ENCODE results near the gene UCN.

Gene UCN

GRCh38 chr2:27351802-27352598 lies 43.8 kb upstream of the UCN start:
- no peak overlapping the region for H2AFZ ChIP-seq (ENCODE audit: low read length)
- no peak overlapping the region for H3K9ac ChIP-seq (ENCODE audit: low read length)
- H3K27ac ChIP-seq (ENCODE audit: low read length) = no peak overlapping the region; the same call in 1 of the 2 replicates
- H3K36me3 ChIP-seq (replicated peaks; ENCODE audit: insufficient read depth, low read length) = no peaks in the 10 kb centered on the region
- H3K4me1 ChIP-seq (ENCODE audit: low read length) = peaks cover 18% of the 10 kb centered on the region
- no peaks in the 10 kb centered on the region for H3K9me3 ChIP-seq (replicated peaks; ENCODE audit: insufficient read depth, low read length)
- TF ChIP-seq CTCF (IDR thresholded peaks at IDR 0.05; ENCODE audit: low read length) (no peak), EZH2 (optimal IDR thresholded peaks at IDR 0.05; ENCODE audit: low read depth, low read length) (no peak), EZH2phosphoT487 (IDR thresholded peaks at IDR 0.05; ENCODE audit: low read length) (no peak)
- no peak overlapping the region for H3K4me2 ChIP-seq (ENCODE audit: low read depth, low read length)
- no peaks in the 10 kb centered on the region for H3K27me3 ChIP-seq (replicated peaks; ENCODE audit: insufficient read depth, low read length)
- H4K20me1 ChIP-seq (ENCODE audit: insufficient read depth, low read length) = no peaks in the 10 kb centered on the region
- DNase-seq = no peak
- no peaks in the 10 kb centered on the region for H3K9me2 ChIP-seq (replicated peaks; ENCODE audit: insufficient read depth, low read length)
- no peak overlapping the region for H3K4me3 ChIP-seq (ENCODE audit: low read length)
- H3F3A ChIP-seq (ENCODE audit: insufficient read depth, low read length) = peaks cover 21% of the 10 kb centered on the region
- peaks cover 93% of the 10 kb centered on the region for H3K79me2 ChIP-seq (ENCODE audit: low read length)

- peak overlapping the region; percentile 39 for H3K4me2 ChIP-seq (ENCODE audit: low read depth, low read length)
- H2AFZ ChIP-seq (ENCODE audit: low read length) = no peak overlapping the region
- TF ChIP-seq EZH2phosphoT487 (IDR thresholded peaks at IDR 0.05; ENCODE audit: low read length) (no peak), EZH2 (optimal IDR thresholded peaks at IDR 0.05; ENCODE audit: low read depth, low read length) (no peak), CTCF (IDR thresholded peaks at IDR 0.05; ENCODE audit: low read length) (no peak)
- H3K36me3 ChIP-seq (replicated peaks; ENCODE audit: insufficient read depth, low read length) = no peaks in the 10 kb centered on the region
- no peaks in the 10 kb centered on the region for H4K20me1 ChIP-seq (ENCODE audit: insufficient read depth, low read length)
- H3K9me2 ChIP-seq (replicated peaks; ENCODE audit: insufficient read depth, low read length) = no peaks in the 10 kb centered on the region
- H3K9ac ChIP-seq (ENCODE audit: low read length) = no peak overlapping the region
- peak overlapping the region; percentile 69; the same call in 1 of the 2 replicates for H3K27ac ChIP-seq (ENCODE audit: low read length)
- peak; percentile 81 for DNase-seq
- H3K4me3 ChIP-seq (ENCODE audit: low read length) = no peak overlapping the region
- H3K9me3 ChIP-seq (replicated peaks; ENCODE audit: insufficient read depth, low read length) = no peaks in the 10 kb centered on the region
- peaks cover 94% of the 10 kb centered on the region for H3K79me2 ChIP-seq (ENCODE audit: low read length)
- H3K4me1 ChIP-seq (ENCODE audit: low read length) = peaks cover 18% of the 10 kb centered on the region
- H3K27me3 ChIP-seq (replicated peaks; ENCODE audit: insufficient read depth, low read length) = no peaks in the 10 kb centered on the region
- peaks cover 9% of the 10 kb centered on the region; the same call in 1 of the 2 replicates for H3F3A ChIP-seq (ENCODE audit: insufficient read depth, low read length)
Measured at GRCh38 chr2:27350106-27350693, 42.0 kb upstream of the UCN start.

- Histone ChIP-seq H3K79me2 (ENCODE audit: low read length) (peaks cover 94% of the 10 kb centered on the region), H3K27ac (ENCODE audit: low read length) (no peak overlapping the region)
- DNase-seq = no peak
Measured at GRCh38 chr2:27347641-27348040, 39.4 kb upstream of the UCN start.

More at GRCh38 chr2:27347641-27348040, 39.4 kb upstream of the UCN start:
- no peak overlapping the region for H2AFZ ChIP-seq (ENCODE audit: low read length)
- H3K27me3 ChIP-seq (replicated peaks; ENCODE audit: insufficient read depth, low read length) = no peaks in the 10 kb centered on the region
- H3K9ac ChIP-seq (ENCODE audit: low read length) = no peak overlapping the region
- H3K9me2 ChIP-seq (replicated peaks; ENCODE audit: insufficient read depth, low read length) = no peaks in the 10 kb centered on the region
- H4K20me1 ChIP-seq (ENCODE audit: insufficient read depth, low read length) = no peaks in the 10 kb centered on the region
- H3K4me3 ChIP-seq (ENCODE audit: low read length) = no peak overlapping the region
- peaks cover 18% of the 10 kb centered on the region for H3K4me1 ChIP-seq (ENCODE audit: low read length)
- H3K4me2 ChIP-seq (ENCODE audit: low read depth, low read length) = no peak overlapping the region
- no peaks in the 10 kb centered on the region for H3K36me3 ChIP-seq (replicated peaks; ENCODE audit: insufficient read depth, low read length)
- TF ChIP-seq EZH2phosphoT487 (IDR thresholded peaks at IDR 0.05; ENCODE audit: low read length) = no peak
- no peak for TF ChIP-seq CTCF (IDR thresholded peaks at IDR 0.05; ENCODE audit: low read length)
- TF ChIP-seq EZH2 (optimal IDR thresholded peaks at IDR 0.05; ENCODE audit: low read depth, low read length) = no peak
- peaks cover 9% of the 10 kb centered on the region; the same call in 1 of the 2 replicates for H3F3A ChIP-seq (ENCODE audit: insufficient read depth, low read length)
- H3K9me3 ChIP-seq (replicated peaks; ENCODE audit: insufficient read depth, low read length) = no peaks in the 10 kb centered on the region

All from MM.1S (cell line).